Measurements from ENCODE around the gene PPP2R2C.

DNA sequence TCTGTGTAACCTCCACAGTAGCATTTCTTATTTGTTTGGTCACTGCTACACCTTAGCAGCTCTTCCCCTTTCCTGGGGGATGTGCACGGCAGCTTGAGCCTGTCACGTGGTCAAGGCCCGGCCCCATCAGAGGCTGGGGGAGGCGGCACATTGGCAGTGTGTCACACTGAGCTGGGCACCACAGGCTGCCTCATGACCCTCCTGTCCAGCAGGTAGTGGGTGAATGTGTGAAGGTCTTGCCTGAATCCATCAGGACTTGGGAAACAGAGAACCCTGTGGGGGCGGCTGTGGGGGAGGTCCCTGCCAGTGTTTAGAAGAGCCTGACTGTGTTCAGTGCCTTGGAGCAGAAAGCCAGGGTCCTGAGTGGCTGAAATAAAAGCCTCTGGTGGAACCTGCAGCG lies 169.5 kb downstream of the PPP2R2C start:
- TF ChIP-seq, protein P1, sequence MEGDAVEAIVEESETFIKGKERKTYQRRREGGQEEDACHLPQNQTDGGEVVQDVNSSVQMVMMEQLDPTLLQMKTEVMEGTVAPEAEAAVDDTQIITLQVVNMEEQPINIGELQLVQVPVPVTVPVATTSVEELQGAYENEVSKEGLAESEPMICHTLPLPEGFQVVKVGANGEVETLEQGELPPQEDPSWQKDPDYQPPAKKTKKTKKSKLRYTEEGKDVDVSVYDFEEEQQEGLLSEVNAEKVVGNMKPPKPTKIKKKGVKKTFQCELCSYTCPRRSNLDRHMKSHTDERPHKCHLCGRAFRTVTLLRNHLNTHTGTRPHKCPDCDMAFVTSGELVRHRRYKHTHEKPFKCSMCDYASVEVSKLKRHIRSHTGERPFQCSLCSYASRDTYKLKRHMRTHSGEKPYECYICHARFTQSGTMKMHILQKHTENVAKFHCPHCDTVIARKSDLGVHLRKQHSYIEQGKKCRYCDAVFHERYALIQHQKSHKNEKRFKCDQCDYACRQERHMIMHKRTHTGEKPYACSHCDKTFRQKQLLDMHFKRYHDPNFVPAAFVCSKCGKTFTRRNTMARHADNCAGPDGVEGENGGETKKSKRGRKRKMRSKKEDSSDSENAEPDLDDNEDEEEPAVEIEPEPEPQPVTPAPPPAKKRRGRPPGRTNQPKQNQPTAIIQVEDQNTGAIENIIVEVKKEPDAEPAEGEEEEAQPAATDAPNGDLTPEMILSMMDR (conservative IDR thresholded peaks at IDR 0.05; ENCODE audit: low read length): no peak
- no peak for TF ChIP-seq EZH2phosphoT487 (IDR thresholded peaks at IDR 0.05; ENCODE audit: borderline replicate concordance, low read depth, low read length)

All from OCI-LY7 (cell line).